ENCODE measurements around the gene EYS.

Gene EYS

GRCh38 chr6:63795006-63795405, 1912.0 kb downstream of the EYS start:
- ATAC-seq, result no peak

GRCh38 chr6:63793465-63794137, 1913.4 kb downstream of the EYS start:
- no peak for ATAC-seq
- no peak for TF ChIP-seq OSR1 (CRISPR knock-in tag; IDR thresholded peaks at IDR 0.05)
- no peak for TF ChIP-seq CSDC2 (CRISPR knock-in tag; IDR thresholded peaks at IDR 0.05)
- no peak for TF ChIP-seq RARB (CRISPR knock-in tag; IDR thresholded peaks at IDR 0.05)
- TF ChIP-seq ZNF565 (CRISPR knock-in tag; conservative IDR thresholded peaks at IDR 0.05; ENCODE audit: low read depth), result no peak
- no peak for TF ChIP-seq ZFP3 (CRISPR knock-in tag; IDR thresholded peaks at IDR 0.05)
- no peak for TF ChIP-seq SNAI2 (CRISPR knock-in tag; IDR thresholded peaks at IDR 0.05)
- no peak for TF ChIP-seq ZC3H10 (CRISPR knock-in tag; IDR thresholded peaks at IDR 0.05)

More at GRCh38 chr6:63795006-63795405, 1912.0 kb downstream of the EYS start:
- TF ChIP-seq GLIS3 (CRISPR knock-in tag; IDR thresholded peaks at IDR 0.05) (no peak), CSRNP3 (CRISPR knock-in tag; IDR thresholded peaks at IDR 0.05) (no peak), ZNF565 (CRISPR knock-in tag; conservative IDR thresholded peaks at IDR 0.05; ENCODE audit: low read depth) (no peak), ISL1 (CRISPR knock-in tag; IDR thresholded peaks at IDR 0.05) (no peak), ZNF70 (CRISPR knock-in tag; IDR thresholded peaks at IDR 0.05) (no peak), TOX (CRISPR knock-in tag; IDR thresholded peaks at IDR 0.05; ENCODE audit: borderline replicate concordance) (no peak), BACH2 (CRISPR knock-in tag; IDR thresholded peaks at IDR 0.05; ENCODE audit: borderline replicate concordance) (no peak), TCF4 (CRISPR knock-in tag; IDR thresholded peaks at IDR 0.05; ENCODE audit: borderline replicate concordance) (no peak), ESRRG (CRISPR knock-in tag; IDR thresholded peaks at IDR 0.05) (no peak), RARB (CRISPR knock-in tag; IDR thresholded peaks at IDR 0.05) (no peak), POU6F1 (CRISPR knock-in tag; IDR thresholded peaks at IDR 0.05; ENCODE audit: borderline replicate concordance, low read depth) (no peak), CSDC2 (CRISPR knock-in tag; IDR thresholded peaks at IDR 0.05) (no peak), OSR1 (CRISPR knock-in tag; IDR thresholded peaks at IDR 0.05) (no peak), ARNTL (CRISPR knock-in tag; IDR thresholded peaks at IDR 0.05; ENCODE audit: borderline replicate concordance, low read depth) (no peak), ZFP30 (CRISPR knock-in tag; IDR thresholded peaks at IDR 0.05) (no peak), SNAI2 (CRISPR knock-in tag; IDR thresholded peaks at IDR 0.05) (no peak), ZFP3 (CRISPR knock-in tag; IDR thresholded peaks at IDR 0.05) (no peak), TSHZ2 (CRISPR knock-in tag; IDR thresholded peaks at IDR 0.05) (no peak)

- ATAC-seq, result no peak
- no peak for TF ChIP-seq BACH2 (CRISPR knock-in tag; IDR thresholded peaks at IDR 0.05; ENCODE audit: borderline replicate concordance)
- no peak for TF ChIP-seq ISL1 (CRISPR knock-in tag; IDR thresholded peaks at IDR 0.05)
- TF ChIP-seq TSHZ2 (CRISPR knock-in tag; IDR thresholded peaks at IDR 0.05), result no peak
- no peak for TF ChIP-seq POU6F1 (CRISPR knock-in tag; IDR thresholded peaks at IDR 0.05; ENCODE audit: borderline replicate concordance, low read depth)
- no peak for TF ChIP-seq CREB5 (CRISPR knock-in tag; IDR thresholded peaks at IDR 0.05; ENCODE audit: low read depth)
- no peak for TF ChIP-seq PATZ1 (CRISPR knock-in tag; IDR thresholded peaks at IDR 0.05; ENCODE audit: borderline replicate concordance)
- TF ChIP-seq CSDC2 (CRISPR knock-in tag; IDR thresholded peaks at IDR 0.05), result no peak
- TF ChIP-seq ZNF565 (CRISPR knock-in tag; conservative IDR thresholded peaks at IDR 0.05; ENCODE audit: low read depth), result no peak
- no peak for TF ChIP-seq GLIS3 (CRISPR knock-in tag; IDR thresholded peaks at IDR 0.05)
- TF ChIP-seq OSR1 (CRISPR knock-in tag; IDR thresholded peaks at IDR 0.05), result no peak
- no peak for TF ChIP-seq SNAI2 (CRISPR knock-in tag; IDR thresholded peaks at IDR 0.05)
- no peak for TF ChIP-seq TCF4 (CRISPR knock-in tag; IDR thresholded peaks at IDR 0.05; ENCODE audit: borderline replicate concordance)
- no peak for TF ChIP-seq ZNF70 (CRISPR knock-in tag; IDR thresholded peaks at IDR 0.05)
These were observed 1914.1 kb downstream of the EYS start for GRCh38 chr6:63792736-63793464.

All from SK-N-SH treated with all-trans-retinoic acid at 6 μM for 48 hours (cell line).